ENCODE data around the gene ZGPAT. TPM values are rescaled to one million over a fixed set of nuclear protein-coding genes. Genes with fewer than 3 reads are reported as not detected.

ZGPAT gene
- total RNA-seq, 1 experiment from 2014 or later: 27.2 TPM

DNA sequence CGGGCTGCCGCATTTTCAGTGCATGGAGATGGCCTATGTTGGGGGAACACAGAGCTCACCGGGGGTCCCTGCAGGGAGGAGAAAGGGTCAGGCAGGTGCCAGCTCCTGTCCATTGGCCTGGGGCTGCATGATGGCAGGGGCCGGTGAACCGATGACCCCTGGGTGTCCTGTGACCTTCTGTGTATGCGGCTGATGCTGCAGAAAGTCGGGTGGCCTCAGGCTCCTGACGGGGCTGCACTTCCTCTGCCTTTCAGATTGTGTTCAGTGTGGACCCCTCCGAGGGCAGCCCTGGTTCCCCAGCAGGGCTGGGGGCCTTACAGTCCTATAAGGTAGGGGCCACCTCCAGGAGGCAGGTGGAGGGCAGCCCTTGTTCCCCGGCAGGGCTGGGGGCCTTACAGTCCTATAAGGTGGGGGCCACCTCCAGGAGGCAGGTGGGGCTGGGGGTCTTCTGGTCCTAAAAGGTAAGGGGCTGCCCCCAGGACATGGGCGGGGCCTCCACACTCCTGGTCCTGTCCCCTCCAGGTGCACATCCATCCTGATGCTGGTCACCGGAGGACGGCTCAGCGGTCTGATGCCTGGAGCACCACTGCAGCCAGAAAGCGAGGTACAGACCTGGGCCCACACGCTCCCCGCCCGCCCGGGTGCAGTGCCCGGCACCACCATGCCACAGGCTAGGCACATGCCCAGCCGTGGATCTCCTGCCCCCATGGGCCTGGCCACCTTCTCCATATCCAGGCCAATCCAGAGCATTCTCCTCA lies 22.4 kb upstream of the ZGPAT start:
- H3K27me3 ChIP-seq (ENCODE audit: insufficient read depth, low read depth): no peaks in the 10 kb centered on the region
- H3K27ac ChIP-seq: no peak overlapping the region
- no peaks in the 10 kb centered on the region for H3K9me3 ChIP-seq (ENCODE audit: insufficient read depth, low read depth)
- ChIA-PET CTCF (no interaction called here), POLR2A (ENCODE audit: unreplicated experiment) (no interaction called here)
- intact Hi-C loops (cut with micrococcal nuclease; ENCODE audit: unreplicated experiment): loop anchor here (10.0 kb wide), 1 partner anchor 101 kb away; no protein-coding TSS in a partner anchor
- no TSS peak for BruUV-seq (replicated peaks)
- 0 out of 2 replicates have a peak, but pooled peaks cover 3% of the 10 kb centered on the region for H3K36me3 ChIP-seq (ENCODE audit: low read depth)
- peaks cover 9% of the 10 kb centered on the region; the same call in 1 of the 2 replicates for H3K79me2 ChIP-seq (ENCODE audit: low read depth)
- H4K20me1 ChIP-seq (ENCODE audit: insufficient read depth): no peaks in the 10 kb centered on the region
- H3K9me2 ChIP-seq (ENCODE audit: insufficient read depth): no peaks in the 10 kb centered on the region
- peaks cover 45% of the 10 kb centered on the region for H3F3A ChIP-seq (ENCODE audit: insufficient read depth, low read depth)
- H3K4me1 ChIP-seq (replicated peaks; ENCODE audit: insufficient read depth): peaks cover 64% of the 10 kb centered on the region
- no peak overlapping the region for H2AFZ ChIP-seq
- H3K4me3 ChIP-seq: no peak overlapping the region
- DNase-seq: no peak
- no peak for TF ChIP-seq EZH2 (IDR thresholded peaks at IDR 0.05; ENCODE audit: low read depth)
- no peak for TF ChIP-seq CTCF (conservative IDR thresholded peaks at IDR 0.05)
- H3K4me2 ChIP-seq: no peak overlapping the region

DNA sequence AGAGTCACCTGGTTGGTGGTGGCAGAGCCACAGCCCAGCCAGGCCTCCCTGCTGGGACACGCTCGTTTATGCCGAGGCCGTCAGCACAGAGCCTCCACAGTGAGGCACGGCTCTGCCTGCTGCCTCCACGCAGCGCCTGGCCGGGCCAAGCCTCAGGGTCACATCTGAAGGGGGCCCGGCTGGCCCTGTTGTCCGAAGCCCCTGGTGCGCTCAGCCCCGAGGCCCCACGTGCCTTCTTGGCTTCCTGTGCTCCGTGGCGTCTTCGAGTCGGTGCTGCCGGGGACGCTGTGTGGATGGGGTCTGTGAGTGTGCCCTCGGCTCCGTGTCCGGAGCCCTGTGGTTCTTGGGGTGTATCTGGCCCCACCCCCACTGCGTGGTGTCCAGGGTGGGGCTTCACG lies 21.7 kb upstream of the ZGPAT start:
- ChIA-PET CTCF (interaction anchor here (0.5 kb wide), 1 partner anchor 234 kb away, joined by 4 read pairs; no protein-coding TSS in a partner anchor), POLR2A (ENCODE audit: unreplicated experiment) (no interaction called here)
- no peak for DNase-seq
- H3K36me3 ChIP-seq (ENCODE audit: low read depth): 0 out of 2 replicates have a peak, but pooled peaks cover 3% of the 10 kb centered on the region
- H3K9me2 ChIP-seq (ENCODE audit: insufficient read depth): no peaks in the 10 kb centered on the region
- no peaks in the 10 kb centered on the region for H3K27me3 ChIP-seq (ENCODE audit: insufficient read depth, low read depth)
- H3K4me2 ChIP-seq: no peak overlapping the region
- H3K4me3 ChIP-seq: no peak overlapping the region
- no TSS peak for BruUV-seq (replicated peaks)
- peaks cover 64% of the 10 kb centered on the region for H3K4me1 ChIP-seq (replicated peaks; ENCODE audit: insufficient read depth)
- no peak for TF ChIP-seq CTCF (conservative IDR thresholded peaks at IDR 0.05)
- no peak for TF ChIP-seq EZH2 (IDR thresholded peaks at IDR 0.05; ENCODE audit: low read depth)
- intact Hi-C loops (cut with micrococcal nuclease; ENCODE audit: unreplicated experiment): loop anchor here (10.0 kb wide), 1 partner anchor 101 kb away; no protein-coding TSS in a partner anchor
- H4K20me1 ChIP-seq (ENCODE audit: insufficient read depth): no peaks in the 10 kb centered on the region
- H3K9me3 ChIP-seq (ENCODE audit: insufficient read depth, low read depth): no peaks in the 10 kb centered on the region
- peaks cover 45% of the 10 kb centered on the region for H3F3A ChIP-seq (ENCODE audit: insufficient read depth, low read depth)
- H2AFZ ChIP-seq: no peak overlapping the region
- peaks cover 9% of the 10 kb centered on the region; the same call in 1 of the 2 replicates for H3K79me2 ChIP-seq (ENCODE audit: low read depth)
- no peak overlapping the region for H3K27ac ChIP-seq

- Histone ChIP-seq H3K4me3 (no peak overlapping the region), H3K27me3 (ENCODE audit: insufficient read depth, low read depth) (no peaks in the 10 kb centered on the region), H3F3A (ENCODE audit: insufficient read depth, low read depth) (peaks cover 45% of the 10 kb centered on the region), H3K9me3 (ENCODE audit: insufficient read depth, low read depth) (no peaks in the 10 kb centered on the region), H4K20me1 (ENCODE audit: insufficient read depth) (no peaks in the 10 kb centered on the region), H3K4me1 (replicated peaks; ENCODE audit: insufficient read depth) (peaks cover 64% of the 10 kb centered on the region), H3K4me2 (0 out of 2 replicates have a peak overlapping the region, but pooled peaks have one; percentile 10), H3K79me2 (ENCODE audit: low read depth) (peaks cover 9% of the 10 kb centered on the region; the same call in 1 of the 2 replicates), H2AFZ (no peak overlapping the region), H3K9me2 (ENCODE audit: insufficient read depth) (no peaks in the 10 kb centered on the region), H3K36me3 (ENCODE audit: low read depth) (0 out of 2 replicates have a peak, but pooled peaks cover 3% of the 10 kb centered on the region), H3K27ac (no peak overlapping the region)
- intact Hi-C loops (cut with micrococcal nuclease; ENCODE audit: unreplicated experiment): loop anchor here (10.0 kb wide), 1 partner anchor 102 kb away; no protein-coding TSS in a partner anchor
- ChIA-PET POLR2A (ENCODE audit: unreplicated experiment) (interaction anchor here (0.6 to 0.8 kb wide), 4 partner anchors 12 to 100 kb away, joined by 4 to 8 read pairs (median 6); no protein-coding TSS in a partner anchor), CTCF (interaction anchor here (0.5 kb wide), 1 partner anchor 235 kb away, joined by 4 read pairs; no protein-coding TSS in a partner anchor)
- peak in 1 of 2 experiments; percentile 73 for DNase-seq
- TF ChIP-seq EZH2 (IDR thresholded peaks at IDR 0.05; ENCODE audit: low read depth): no peak
- TF ChIP-seq CTCF (conservative IDR thresholded peaks at IDR 0.05): no peak
- no TSS peak for BruUV-seq (replicated peaks)
Measured at GRCh38 chr20:63686492-63687321, 21.1 kb upstream of the ZGPAT start.
